NCI-H69 (cell line): ENCODE measurements around the gene ARHGAP4.

Experiments
- DNase-seq: peaks from one replicate; lab custom pipeline; 2025; lab: John Stamatoyannopoulos, UW

Gene ARHGAP4

DNA sequence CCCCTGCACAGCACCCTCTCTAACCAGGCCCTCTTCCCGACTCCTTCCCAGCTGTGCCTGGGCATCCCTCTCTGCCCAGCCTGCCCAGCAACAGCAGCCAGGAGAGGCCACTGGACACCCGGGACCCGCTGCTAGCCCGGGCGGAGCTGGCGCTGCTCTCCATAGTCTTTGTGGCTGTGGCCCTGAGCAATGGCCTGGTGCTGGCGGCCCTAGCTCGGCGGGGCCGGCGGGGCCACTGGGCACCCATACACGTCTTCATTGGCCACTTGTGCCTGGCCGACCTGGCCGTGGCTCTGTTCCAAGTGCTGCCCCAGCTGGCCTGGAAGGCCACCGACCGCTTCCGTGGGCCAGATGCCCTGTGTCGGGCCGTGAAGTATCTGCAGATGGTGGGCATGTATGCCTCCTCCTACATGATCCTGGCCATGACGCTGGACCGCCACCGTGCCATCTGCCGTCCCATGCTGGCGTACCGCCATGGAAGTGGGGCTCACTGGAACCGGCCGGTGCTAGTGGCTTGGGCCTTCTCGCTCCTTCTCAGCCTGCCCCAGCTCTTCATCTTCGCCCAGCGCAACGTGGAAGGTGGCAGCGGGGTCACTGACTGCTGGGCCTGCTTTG, 20.5 kb downstream of the ARHGAP4 start:
- DNase-seq, result no peak

DNA sequence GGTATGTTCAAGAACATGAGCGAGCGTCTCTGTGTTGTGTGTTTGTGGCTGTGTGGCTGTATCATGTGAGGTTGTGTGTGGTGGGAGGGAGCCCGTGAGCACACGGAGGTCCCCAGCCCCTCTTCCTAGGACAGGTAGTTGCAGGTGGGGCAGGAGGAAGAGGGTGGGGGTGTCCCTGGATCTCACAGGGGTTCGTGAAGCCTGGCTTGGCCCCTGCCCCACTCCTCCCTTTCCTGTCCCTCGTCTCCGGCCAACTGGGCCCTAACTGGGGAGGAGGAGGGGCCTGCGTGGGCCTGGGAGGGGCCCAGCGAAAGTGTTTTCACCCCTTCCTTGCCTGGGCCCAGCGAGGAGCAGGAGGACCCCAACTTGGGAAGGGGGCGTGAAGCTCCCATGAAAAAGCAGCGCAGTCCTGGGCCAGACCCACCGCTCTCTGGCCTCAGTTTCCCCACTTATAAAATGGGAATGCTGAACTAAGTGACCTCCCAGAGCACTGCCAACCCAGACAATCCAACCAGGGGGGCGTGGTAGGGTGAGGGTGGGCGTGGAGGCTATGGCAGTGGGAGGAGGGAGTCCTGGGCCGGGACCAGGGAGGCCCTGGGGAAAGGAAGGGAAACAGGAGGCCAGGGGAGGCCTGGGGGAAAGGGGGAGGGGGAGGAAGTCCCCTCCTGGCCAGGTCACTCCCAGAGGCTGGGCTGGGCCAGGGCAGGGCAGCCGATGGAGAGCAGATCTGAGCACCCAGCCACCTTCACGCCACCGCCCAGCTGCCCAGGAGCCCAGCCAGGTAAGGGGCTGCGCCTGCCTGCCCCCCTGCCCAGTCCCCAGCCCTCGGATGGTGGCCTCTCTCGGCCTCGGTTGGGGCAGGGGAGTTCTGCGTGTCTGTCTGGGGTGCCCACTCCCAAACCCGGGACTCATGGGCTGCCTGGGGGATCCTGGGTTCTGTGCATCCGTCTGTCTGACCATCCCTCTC, 21.8 kb downstream of the ARHGAP4 start, which contains the start of gene AVPR2:
TSS of gene AVPR2 (plus strand) at position 683 of the 967 bp plus-strand sequence. CDS start 473 bp downstream, outside the sequence.
- no peak for DNase-seq

DNA sequence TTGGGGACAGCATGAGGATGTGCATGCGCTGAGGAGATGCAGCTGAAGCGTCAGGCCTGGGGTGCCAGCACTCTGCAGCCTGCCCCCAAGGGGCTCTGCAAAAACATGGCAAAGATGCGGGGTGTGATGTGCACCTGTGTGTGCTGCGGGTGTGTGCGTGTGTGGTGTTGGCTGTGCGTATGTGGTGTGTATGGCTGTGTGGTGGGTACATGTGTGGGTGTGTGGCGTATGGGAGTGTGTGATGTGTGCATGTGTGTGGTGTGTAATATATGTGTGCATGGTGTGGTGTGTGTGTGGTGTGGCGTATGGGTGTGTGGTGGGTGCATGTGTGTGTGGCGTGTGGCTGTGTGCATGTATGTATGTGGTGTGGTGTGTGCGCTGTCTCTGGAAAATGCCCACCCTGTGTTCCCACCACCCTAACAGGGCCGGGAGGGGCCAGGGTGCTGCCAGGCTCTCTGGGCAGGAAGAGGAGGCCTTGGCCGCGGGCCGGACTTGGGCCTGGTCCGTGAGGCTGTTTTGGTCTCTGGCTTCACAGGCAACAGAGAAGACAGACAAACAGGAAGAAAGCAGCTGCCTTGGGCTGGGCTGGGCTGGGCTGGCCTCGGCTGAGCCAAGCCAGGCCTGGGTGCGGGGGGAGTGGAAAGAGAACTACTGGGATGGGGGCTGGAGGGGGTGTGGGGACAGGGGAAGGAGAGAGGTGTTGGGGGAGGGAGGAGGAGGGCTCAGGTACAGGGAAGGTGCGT, 22.7 kb downstream of the ARHGAP4 start:
- no peak for DNase-seq

DNA sequence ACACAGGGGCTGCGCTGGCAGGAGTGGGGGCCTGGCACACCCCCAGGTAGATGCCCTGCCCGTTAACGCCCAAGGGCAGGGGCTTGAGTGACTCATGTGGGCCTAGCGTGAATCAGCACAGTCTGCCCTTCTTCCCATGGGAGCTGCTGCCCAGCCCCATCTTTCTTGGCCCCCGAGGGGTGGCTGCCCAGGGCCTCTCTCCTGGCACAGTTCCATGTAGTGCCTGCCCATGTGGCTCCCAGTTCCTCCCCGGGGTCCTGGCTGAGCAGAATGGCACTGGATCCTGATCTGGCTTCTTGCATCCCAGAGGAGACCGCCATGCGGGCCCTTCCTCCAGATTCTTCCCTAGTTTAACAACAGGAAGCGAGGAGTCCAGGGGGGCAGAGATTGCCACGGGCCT, 23.7 kb downstream of the ARHGAP4 start:
- peak; percentile 66 for DNase-seq

DNA sequence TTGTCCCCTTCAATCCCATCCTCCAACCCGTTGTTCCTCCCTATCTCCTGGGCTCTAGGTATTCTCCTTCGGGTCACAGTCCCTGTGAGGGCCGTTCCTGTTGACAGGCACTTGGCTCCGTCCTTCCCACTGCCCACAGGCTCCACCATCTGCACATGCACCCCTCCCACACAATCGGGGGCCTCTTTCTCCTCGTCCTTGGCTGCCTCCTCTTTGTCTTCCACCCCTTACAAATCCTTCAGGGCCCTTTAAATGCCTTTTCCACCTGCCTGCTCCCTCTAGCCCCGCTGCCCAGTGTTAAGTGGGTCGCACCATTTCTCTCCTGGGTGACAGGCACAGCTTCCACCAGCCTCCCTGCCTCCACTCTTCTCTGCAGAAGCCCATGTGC, 24.3 kb downstream of the ARHGAP4 start:
- DNase-seq, result peak; percentile 20

DNA sequence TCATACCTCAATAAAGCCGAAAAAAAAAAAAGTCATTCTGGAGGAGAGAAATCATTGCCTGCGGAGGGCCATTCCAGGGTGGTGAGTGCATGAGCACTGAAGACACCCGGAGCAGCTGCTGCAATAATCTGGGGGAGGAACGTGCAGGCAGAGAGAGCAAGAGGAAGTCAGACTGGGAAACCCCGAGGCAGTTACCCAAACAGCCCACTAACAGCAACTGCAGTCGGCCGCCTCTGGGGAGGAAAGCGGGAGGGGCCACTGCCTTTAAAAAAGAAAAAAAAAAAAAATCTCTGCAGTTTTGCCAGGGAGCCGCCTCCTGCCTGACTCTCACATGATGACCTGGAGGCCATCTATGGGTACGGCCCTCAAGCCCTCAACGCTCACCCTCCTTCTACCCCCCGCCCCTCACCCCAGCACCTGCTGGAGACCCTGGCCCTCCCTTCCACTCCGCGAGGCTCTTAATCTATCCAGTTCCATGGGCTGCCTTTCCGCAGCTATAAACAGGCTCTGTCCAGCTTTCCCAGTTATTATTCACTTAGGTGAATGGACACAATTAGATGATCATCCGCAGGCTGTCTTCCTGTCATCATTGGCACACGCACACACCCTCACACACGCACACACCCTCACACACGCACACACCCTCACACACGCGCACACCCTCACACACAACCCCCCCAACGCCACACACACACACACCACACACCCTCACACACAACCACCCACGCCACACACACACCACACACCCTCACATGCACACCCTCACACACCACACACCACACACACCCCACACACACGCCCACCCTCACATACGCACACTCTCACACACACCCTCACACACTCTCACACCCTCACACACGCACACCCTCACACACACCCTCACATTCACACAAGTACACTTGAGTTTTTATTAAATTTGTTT, 25.0 kb downstream of the ARHGAP4 start:
- peak; percentile 85 for DNase-seq

DNA sequence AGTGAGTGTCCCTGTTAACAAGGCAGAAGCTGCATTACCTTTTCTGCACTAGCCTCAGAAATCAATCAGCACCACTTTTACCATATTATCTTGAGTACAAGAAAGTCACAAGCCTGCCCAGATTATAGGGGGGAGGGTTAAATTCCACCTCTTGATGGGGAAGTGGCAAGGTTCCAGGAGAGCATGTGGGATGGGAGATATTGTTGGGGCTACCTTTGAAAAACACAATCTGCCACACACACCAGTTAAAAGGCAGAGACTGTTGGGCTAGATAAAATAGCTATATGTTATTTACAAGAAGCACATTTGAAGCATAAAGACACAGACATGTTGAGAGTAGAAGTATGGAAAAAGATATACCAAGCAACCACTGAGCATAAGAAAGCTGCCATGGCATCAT, 28.2 kb downstream of the ARHGAP4 start:
- no peak for DNase-seq

DNA sequence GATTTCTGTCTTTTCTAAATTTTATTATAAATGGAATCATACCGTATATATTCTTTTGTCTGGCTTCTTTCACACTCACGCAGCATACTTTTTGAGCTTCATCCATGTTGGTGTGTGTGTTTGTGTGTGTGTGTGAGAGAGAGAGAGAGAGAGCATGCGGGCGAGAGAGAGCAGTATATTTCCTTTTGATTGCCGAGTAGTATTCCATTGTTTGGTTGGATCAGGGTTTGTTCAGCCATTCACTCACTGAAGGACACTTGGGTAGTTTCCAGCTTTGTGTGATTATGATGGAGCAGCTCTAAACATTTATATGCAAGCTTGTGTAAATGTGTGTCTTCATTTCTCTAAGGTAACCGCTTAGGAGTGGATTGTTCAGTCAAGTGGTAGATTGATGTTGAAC, 36.9 kb downstream of the ARHGAP4 start:
- no peak for DNase-seq

DNA sequence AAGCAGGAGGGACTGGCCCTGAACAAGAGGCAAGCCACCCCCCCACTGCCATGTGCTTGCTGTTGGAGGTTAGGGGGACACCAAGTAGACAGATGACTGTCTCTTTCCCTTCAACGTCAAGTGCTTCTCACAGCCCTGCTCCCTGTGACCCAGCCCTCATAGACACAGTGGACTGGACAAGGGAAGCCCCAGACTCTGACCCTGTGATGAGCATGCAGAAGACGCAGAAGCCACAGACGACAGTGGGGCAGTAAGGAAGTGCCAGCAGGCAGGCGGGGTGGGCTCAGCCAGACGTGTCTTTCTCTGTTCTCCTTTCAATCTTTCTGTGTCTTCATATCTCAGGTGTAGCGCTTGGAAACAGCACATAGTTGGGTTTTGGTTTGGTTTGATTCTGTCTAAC, 37.7 kb downstream of the ARHGAP4 start:
- no peak for DNase-seq

DNA sequence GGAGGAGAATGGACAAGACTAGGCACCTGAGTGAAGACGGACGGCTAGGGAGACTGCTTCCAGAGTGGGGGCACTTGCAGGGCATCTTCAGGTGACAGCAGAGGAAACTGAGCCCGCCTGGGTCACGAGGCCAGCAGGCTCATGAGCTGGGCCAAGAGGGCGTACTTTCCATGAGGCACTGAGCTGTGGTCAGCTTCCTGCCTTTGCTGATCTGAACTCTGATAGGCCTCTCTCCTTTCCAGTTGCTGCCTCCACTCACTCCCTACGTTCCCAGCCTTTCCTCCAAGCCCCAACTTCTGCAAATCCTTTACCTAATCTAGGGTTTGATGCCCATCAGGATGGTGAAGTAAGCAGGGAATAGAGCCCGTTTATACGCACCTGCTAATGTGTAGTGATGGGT, 38.7 kb downstream of the ARHGAP4 start:
- no peak for DNase-seq

DNA sequence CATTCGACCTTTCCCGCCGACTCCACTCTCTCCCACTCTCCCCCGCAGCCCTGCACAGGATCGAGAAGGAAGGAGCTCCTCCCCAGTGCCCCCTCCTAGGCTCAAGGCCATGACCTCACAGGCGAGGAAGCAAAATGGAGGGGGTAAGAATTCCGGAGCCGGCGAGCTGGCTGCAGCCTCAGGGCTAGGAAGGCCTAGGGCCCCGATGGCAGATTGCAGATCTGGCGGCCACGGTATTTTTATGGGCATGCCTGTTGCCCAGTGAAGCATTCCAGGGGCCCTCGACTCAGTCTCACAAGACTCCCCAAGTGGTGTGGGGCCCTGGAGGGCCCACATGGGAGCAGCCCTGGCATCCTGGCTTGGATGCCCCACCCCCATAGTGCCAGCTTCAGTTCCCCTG, 39.1 kb downstream of the ARHGAP4 start:
- no peak for DNase-seq

DNA sequence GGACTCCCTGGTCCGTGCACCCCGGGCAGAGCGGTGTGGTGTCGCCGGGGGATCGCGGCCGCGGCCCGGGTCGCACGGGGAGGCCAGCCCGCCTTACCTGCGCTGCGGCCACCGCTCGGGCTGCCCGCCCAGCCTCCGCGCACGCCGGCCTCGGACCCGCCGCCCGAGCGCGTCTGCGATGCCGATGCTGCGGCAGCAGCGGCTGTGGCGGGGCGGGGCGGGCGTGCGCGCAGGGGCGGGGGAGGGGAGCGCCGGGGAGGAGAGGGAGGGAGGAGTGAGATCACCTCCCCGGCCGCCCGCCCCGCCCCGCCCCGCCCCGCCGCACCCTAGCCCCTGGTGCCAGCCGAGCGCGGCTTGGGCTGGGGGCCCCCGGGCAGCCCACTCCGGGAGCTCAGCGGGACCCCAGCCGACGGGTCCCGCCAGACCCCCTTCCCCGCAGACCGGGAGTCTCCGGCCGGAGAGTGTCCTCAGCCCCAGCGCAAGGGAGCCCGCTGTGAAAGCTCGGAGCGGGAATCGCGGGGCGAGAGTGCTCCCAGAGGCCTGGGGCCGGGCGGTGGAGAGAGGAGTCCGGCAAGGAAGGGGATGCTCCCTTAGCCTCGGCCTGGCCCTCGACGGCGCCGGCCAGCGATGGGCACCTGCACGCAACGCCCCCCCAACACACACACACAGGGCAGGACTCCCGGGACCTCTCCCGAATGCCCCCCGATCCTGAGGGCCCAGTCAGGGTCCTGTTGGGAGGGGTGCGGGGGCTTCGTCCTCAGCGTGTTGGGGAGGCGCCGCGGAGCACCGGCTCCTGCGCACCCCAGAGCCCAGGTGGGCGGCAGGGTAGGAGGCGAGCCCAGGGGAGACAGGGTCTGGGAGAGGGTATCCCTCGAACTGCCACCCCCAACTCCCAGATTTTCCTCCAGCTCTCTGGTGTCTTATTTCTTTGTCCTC, 39.8 kb downstream of the ARHGAP4 start, which contains the start of gene L1CAM:
TSS of gene L1CAM (minus strand) at position 206 of the 936 bp plus-strand sequence. CDS start 10,337 bp downstream, outside the sequence.
- peak; percentile 69 for DNase-seq

DNA sequence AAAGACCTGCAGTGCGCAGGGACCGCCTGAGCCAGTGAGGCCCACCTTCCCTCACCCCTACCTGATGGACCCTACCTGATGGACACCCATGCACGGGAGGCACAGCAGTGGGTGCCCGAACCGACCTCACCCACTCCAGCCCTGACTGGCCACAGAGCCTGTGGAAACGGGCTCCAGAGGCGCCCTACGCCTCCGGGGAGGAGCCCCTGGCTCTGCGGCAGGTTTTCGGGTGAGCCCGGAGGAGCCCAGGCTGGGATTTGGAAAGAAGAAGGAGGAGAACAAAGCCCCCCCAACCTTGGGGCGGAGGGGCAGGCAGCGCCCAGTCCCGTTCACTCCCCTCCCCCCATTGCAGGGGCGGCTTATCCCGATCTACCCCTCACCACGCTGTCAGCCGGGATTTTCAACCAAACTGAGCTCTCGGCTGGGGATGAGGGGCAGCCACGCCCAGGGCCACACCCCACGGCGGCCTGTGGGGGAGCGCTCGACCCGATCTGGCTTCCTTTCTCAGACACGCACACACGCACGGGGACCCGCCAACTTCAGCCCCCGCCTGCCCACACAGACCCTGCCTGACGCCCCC, 40.8 kb downstream of the ARHGAP4 start:
- peak; percentile 48 for DNase-seq

DNA sequence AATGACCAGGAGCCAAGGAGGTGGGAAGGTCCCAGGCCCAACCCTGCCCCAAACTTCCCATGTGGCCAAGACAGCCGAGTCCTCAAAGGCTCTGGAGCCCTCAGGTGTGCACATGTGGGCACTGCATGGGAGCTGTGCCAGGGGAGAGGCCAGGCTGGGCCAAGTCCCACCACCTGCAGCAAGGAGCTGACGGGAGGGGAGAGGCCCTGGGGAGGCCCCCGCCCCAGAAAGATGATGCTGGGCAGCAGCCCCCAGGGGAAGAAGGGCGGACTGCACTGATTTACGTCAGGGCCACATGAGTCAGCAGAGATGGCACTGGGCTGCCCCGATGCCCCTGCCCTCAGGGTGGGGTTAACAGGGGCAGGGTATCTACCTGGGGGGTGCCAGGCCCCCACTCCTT, 41.5 kb downstream of the ARHGAP4 start:
- peak; percentile 71 for DNase-seq

DNA sequence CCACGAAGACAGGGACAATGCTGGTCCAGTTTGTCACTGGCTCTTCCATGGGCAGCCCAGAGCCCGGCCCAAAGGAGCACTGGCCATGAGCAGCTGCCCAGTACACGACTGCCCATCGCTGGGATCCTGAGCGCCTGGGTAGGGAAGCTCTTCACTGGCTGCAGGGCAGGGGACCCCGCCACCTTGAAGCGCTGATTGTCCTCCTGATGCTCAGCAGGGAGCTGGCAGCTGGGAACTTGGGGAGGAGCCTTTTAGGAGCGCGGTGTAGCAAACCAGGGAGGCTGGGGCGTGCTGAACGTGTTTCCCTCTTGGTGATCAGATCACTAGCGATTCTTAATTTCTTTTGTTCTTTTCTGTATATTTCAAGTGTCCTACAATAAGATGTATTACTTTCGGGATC, 41.9 kb downstream of the ARHGAP4 start:
- DNase-seq, result peak; percentile 33

DNA sequence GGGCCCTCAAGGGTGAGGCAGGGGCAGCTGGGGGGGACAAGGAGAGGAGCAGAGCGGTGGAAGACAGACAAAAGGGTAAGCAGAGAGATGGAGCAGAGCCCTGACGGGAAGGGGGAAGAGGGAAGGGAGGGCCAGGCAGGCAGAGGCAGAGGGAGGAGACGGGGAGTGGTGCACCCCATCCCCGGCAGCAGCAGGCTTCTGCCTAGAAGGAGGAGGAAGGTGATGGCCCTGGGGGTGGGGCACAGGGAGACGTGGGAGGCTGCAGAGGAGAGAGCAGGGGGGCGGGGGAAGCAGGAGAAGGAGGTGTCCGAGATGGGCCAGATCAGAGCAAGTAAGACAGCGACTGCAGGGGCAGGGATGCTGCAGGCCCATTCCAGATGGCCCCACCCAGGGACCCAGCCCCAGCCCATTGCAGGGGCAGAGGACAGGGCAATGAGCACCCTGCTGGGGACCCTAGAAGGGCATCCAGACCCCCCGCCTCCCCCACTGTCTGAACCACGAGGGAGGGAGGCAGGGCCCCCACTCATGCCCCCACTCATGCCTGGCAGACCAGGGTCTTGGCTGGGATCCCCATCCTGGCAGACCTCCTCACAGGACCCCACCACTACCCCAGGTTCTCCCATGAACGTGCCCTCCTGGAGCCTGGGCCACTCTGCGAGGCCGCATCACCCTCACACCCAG, 42.8 kb downstream of the ARHGAP4 start:
- DNase-seq, result no peak

DNA sequence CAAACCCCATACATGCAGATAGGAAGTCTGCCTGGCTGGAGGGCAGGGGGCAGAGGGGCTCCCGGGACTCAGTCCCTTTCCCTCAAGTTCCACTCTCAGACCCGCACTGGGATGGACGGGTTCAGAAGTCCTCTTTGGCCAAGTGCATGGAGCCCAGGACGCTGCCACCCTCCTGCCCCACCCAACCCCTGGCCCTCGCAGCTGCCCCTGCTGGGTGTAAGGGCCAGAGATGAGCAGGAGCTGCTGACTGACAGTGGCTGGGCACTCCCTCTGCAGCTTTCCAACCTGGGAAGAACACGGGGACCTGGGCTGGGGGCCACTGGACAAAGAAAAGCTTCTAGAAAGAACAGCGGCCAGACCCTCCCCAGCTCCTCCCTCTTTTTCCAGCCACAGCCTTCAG, 43.5 kb downstream of the ARHGAP4 start:
- no peak for DNase-seq

DNA sequence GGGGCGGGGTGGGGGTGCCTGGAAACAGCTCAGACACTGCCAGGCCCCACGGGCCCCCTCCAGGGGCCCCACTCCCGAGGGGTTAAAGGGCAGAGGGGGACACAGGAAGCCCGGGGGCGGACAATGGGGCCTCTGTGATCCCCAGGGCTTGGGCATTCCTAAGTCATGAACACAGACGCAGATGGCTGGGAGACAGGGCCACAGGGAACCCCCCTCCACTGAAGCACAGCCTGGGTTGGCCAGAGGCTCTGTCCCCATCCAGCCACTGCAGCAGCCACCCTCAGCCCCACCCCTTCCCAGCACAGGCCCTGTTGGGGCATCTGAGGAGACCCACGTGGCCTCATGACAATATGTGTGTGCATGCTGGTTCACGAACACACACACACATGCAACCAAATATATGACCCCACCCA, 44.0 kb downstream of the ARHGAP4 start:
- DNase-seq, result no peak

DNA sequence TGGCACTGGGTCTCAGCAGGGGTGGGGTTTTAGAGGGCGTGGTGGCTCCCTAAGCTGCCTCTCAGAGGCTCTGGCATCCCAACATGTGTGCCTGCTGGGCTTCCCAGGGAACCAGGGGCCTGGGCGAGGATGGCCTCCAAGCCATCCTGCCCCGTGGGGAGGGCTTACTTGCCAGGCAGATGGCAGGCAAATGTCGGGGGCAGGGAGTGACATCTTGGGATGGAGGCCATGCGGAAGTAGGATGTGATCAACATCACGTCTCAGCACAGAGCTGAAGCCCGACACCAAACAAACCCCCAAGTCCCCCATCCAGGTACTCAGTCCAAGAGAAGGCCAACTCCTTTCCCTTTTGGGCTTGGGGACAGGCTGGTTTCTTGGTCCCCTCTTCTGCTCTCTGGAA, 44.8 kb downstream of the ARHGAP4 start:
- no peak for DNase-seq
